SU-DHL-6 (cell line): ENCODE measurements around the gene CCDC83.

Experiments
- H2AFZ ChIP-seq: fragments of 200-600 bp; sonication (generic); 2 replicates; pipeline ENCODE4 v1.6.1; 2014; ENCODE audit warnings: low read depth, mild to moderate bottlenecking, moderate library complexity, mixed read lengths, antibody characterized with exemption, low read length; ENCODE audit not compliant: severe bottlenecking
- H3F3A ChIP-seq: fragments of 200-600 bp; shearing (Covaris generic); 2 replicates; pipeline ENCODE4 v1.6.0; 2016; ENCODE audit warnings: antibody characterized with exemption, mild to moderate bottlenecking; ENCODE audit not compliant: insufficient read depth
- H3K27ac ChIP-seq: fragments of 200-600 bp; sonication (generic); 2 replicates; pipeline ENCODE4 v1.5.1; 2016; ENCODE audit warnings: low read depth, mild to moderate bottlenecking, low read length, moderate library complexity, mixed read lengths
- H3K27me3 ChIP-seq: fragments of 200-600 bp; sonication (generic), shearing (Covaris generic); 2 replicates; pipeline ENCODE4 v1.6.0; 2014; ENCODE audit warnings: mild to moderate bottlenecking, low read length
- H3K36me3 ChIP-seq: fragments of 200-600 bp; sonication (generic); 2 replicates; pipeline ENCODE4 v1.6.1; 2014; ENCODE audit warnings: mild to moderate bottlenecking, low read length, mixed read lengths
- H3K4me2 ChIP-seq: fragments of 300-600, 200-600 bp; shearing (Covaris generic), sonication (generic); 2 replicates; pipeline ENCODE4 v1.6.0; 2014; ENCODE audit warnings: low read length, low read depth, mild to moderate bottlenecking; ENCODE audit not compliant: poor library complexity, severe bottlenecking
- H3K4me3 ChIP-seq: fragments of 200-600 bp; sonication (generic); 2 replicates; pipeline ENCODE4 v1.5.1; 2014; ENCODE audit warnings: antibody characterized with exemption, low read length, mild to moderate bottlenecking, mixed read lengths; ENCODE audit not compliant: insufficient read depth, poor library complexity, severe bottlenecking
- H3K79me2 ChIP-seq: fragments of 200-600 bp; sonication (generic); 2 replicates; pipeline ENCODE4 v1.6.1; 2014; ENCODE audit warnings: mild to moderate bottlenecking, low read length, moderate library complexity; ENCODE audit not compliant: insufficient read depth
- H3K9ac ChIP-seq: fragments of 200-600 bp; sonication (generic); 2 replicates; pipeline ENCODE4 v1.7.0; 2014; ENCODE audit warnings: mild to moderate bottlenecking, low read length
- H3K9me2 ChIP-seq: fragments of 200-600 bp; sonication (generic); replicated peaks from 2 replicates; pipeline ENCODE4 v1.6.1; 2014; ENCODE audit warnings: low read length; ENCODE audit not compliant: insufficient read depth
- H3K9me3 ChIP-seq: fragments of 200-600 bp; sonication (generic); 2 replicates; pipeline ENCODE4 v1.6.1; 2014; ENCODE audit warnings: low read length, mixed read lengths; ENCODE audit not compliant: insufficient read depth
- H4K20me1 ChIP-seq: fragments of 200-600 bp; sonication (generic); 2 replicates; pipeline ENCODE4 v1.6.1; 2014; ENCODE audit warnings: low read depth, mild to moderate bottlenecking, antibody characterized with exemption, low read length, moderate library complexity, mixed read lengths
- EZH2phosphoT487 ChIP-seq: fragments of 200-600 bp; sonication (generic), shearing (Covaris generic); conservative IDR thresholded peaks from 2 replicates; pipeline ENCODE4 v1.6.1; 2018; ENCODE audit warnings: mild to moderate bottlenecking, antibody characterized with exemption, low read length, moderate library complexity, mixed read lengths
- TF ChIP-seq, protein P1 (sequence below): fragments of 200-600 bp; sonication (generic); IDR thresholded peaks from one replicate; pipeline ENCODE4 v1.5.1; 2017; ENCODE audit warnings: antibody characterized with exemption, mild to moderate bottlenecking, low read length, moderate library complexity; ENCODE audit not compliant: insufficient read depth, poor library complexity, severe bottlenecking

Gene CCDC83

DNA sequence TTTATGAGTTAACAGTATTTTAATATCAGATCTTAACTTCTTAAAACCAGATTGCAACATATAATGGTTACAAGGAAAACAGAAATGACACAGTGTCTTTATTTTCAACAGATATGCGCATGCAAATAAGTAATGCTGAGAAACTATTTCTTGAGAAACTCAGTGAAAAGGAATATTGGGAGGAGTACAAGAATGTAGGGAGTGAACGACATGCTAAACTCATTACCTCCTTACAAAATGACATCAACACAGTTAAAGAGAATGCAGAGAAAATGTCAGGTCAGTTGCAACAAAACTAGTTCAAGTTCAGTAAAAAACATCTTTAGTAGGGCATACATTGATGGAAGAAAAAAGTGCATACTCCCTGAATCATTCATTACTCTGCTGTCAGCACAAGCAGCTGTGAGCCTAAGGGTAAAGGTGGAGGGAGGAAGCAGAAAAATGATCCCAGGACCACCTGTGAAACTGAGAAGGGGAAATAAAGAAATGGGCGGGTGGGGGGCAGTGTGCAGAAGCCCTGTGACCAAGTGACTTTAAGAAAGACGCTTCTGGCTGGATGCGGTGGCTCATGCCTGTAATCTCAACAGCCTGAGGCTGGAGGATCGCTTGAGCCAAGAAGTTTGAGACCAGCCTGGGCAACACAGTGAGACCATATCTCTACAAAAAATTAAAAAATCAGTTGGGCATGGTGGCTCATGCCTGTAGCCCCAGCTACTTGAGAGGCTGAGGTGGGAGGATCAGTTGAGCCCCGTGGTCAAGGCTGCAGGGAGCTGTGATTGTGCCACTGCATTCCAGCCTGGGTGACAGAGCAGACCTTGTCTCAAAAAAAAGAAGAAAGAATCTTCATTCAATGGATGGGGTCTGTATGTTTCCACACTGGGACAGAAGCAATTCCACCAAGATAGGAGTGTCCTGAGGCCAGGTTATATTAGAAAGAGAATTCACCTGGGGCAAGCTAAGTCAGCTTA lies 31.2 kb downstream of the CCDC83 start:
- Histone ChIP-seq H3K36me3 (no peaks in the 10 kb centered on the region), H3K9me3 (no peaks in the 10 kb centered on the region), H3K4me3 (no peak overlapping the region), H3F3A (no peaks in the 10 kb centered on the region), H3K9me2 (no peaks in the 10 kb centered on the region), H2AFZ (no peak overlapping the region), H3K9ac (no peak overlapping the region), H3K27me3 (no peaks in the 10 kb centered on the region), H3K79me2 (no peaks in the 10 kb centered on the region), H3K27ac (no peak overlapping the region), H3K4me2 (no peak overlapping the region), H4K20me1 (no peaks in the 10 kb centered on the region)
- TF ChIP-seq, protein P1, sequence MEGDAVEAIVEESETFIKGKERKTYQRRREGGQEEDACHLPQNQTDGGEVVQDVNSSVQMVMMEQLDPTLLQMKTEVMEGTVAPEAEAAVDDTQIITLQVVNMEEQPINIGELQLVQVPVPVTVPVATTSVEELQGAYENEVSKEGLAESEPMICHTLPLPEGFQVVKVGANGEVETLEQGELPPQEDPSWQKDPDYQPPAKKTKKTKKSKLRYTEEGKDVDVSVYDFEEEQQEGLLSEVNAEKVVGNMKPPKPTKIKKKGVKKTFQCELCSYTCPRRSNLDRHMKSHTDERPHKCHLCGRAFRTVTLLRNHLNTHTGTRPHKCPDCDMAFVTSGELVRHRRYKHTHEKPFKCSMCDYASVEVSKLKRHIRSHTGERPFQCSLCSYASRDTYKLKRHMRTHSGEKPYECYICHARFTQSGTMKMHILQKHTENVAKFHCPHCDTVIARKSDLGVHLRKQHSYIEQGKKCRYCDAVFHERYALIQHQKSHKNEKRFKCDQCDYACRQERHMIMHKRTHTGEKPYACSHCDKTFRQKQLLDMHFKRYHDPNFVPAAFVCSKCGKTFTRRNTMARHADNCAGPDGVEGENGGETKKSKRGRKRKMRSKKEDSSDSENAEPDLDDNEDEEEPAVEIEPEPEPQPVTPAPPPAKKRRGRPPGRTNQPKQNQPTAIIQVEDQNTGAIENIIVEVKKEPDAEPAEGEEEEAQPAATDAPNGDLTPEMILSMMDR, result no peak
- TF ChIP-seq EZH2phosphoT487, result no peak

DNA sequence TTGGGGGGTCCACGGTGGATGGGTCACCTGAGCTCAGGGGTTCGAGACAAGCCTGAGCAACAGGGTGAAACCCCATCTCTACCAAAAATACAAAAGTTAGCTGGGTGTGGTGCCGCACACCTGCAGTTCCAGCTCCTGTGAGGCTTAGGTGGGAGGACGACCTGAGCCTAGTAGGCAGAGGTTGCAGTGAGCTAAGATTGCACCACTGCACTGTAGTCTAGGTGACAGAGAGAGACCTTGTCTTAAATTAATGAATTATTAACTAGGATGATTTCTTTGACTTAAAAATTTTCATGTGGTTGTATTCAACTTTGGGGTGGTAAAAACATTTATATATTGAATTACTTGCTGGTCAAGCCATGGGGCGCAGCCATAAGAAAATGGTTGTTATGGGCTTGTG lies 33.9 kb downstream of the CCDC83 start:
- Histone ChIP-seq H3K4me2 (no peak overlapping the region), H3K9me3 (no peaks in the 10 kb centered on the region), H2AFZ (no peak overlapping the region), H3K4me3 (no peak overlapping the region), H3K9ac (no peak overlapping the region), H4K20me1 (no peaks in the 10 kb centered on the region), H3K9me2 (no peaks in the 10 kb centered on the region), H3K27me3 (no peaks in the 10 kb centered on the region), H3K79me2 (no peaks in the 10 kb centered on the region), H3K27ac (no peak overlapping the region), H3K36me3 (no peaks in the 10 kb centered on the region), H3F3A (no peaks in the 10 kb centered on the region)
- TF ChIP-seq EZH2phosphoT487, result no peak

DNA sequence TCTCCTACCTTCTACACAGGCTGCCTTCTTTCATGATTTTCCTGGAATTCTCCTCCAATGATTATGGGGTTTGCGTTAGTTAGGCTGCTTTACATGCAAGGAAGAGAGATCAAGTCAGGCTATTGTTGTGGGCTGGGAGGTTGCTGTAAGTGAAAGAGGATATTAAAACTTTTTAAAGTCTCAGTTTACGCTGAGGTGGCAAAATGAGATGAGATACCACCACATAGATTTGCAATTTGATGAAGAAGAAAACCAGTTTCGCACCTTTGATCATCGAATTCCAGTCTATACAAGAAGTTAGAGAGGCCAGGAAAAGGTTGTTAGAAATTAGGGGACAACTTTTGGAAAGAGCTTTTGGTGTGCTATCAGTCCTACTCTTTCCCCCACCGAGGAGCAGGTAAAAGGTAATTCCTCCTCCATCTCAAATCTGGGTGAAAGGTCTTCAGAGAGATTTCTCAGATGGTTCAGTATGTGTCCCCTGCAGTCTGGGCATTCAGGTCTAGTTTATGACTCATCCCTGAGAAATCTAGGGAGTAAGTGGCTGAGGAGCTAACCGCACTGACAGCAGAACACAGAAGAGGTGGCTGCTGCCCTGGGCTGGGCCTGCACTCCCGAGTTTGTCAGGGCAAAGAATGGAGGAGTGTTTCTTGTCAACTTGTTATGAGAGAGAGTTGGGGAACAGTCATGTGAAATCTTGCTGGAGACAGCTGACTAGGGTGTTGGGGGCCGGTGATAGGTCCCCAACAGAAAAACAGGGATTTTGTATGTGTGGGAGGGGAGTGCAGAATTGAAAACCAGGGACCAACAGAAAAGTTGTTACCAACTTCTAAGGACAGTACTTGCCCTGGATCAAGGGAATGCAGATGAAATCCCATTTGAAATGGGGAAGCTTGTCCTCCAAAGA lies 34.7 kb downstream of the CCDC83 start:
- no peak for TF ChIP-seq EZH2phosphoT487
- TF ChIP-seq, protein P1, result no peak
- Histone ChIP-seq H3K4me3 (no peak overlapping the region), H3K79me2 (no peaks in the 10 kb centered on the region), H3K27ac (no peak overlapping the region), H3K36me3 (no peaks in the 10 kb centered on the region), H2AFZ (no peak overlapping the region), H3K27me3 (no peaks in the 10 kb centered on the region), H3F3A (no peaks in the 10 kb centered on the region), H3K9me2 (no peaks in the 10 kb centered on the region), H4K20me1 (no peaks in the 10 kb centered on the region), H3K9ac (no peak overlapping the region), H3K4me2 (no peak overlapping the region), H3K9me3 (no peaks in the 10 kb centered on the region)
